Ecto neural progenitor cell (in vitro differentiated cells): Measurements from ENCODE around the gene DNAJC15.

Experiments
- DNase-seq: peaks from one replicate; pipeline ENCODE4 v3.0.0-alpha.2; 2018; ENCODE audit warnings: low spot score

The DNAJC15 gene

DNA sequence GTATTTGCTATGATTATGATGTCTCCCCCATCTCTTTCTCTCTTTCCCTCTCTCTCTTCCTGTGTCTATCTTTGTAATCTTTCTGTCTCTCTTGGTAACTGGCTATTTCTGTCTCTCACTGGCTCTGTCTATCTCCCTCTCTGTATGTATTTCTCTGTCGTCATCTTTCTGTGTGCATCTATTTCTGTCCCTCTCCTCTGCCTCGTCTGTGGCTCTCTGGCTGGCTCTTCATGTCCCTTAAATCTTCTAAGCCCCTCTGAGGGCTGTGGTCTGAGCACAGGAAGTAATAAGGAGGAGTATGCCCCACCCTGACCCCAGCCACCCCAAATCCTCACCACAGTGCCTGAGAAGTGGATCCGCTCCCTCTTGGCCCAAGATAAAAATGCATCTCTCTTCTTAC lies 104.4 kb downstream of the DNAJC15 start:
- DNase-seq: no peak

DNA sequence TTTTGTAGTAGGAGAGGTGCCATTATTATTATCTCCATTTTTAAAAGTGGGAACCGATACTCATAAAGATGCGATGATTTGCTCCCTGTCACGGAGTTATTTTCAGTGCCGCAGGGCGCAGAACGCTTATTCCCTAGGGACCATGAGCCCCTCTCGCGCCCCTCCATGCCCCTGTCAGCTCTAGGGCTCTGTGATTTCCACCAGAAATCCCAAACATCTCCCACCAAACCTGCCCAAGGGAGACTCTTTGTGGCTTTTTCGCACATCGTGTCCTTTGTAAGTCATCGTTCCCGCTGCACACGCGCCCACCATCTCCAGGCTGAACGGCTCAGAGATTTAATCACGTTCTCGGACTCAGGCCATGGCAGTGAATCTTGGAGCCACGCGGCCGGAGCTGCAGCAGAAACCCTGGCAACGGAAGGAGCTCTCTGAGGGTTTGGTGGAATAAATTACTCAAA lies 105.1 kb downstream of the DNAJC15 start:
- no peak for DNase-seq

DNA sequence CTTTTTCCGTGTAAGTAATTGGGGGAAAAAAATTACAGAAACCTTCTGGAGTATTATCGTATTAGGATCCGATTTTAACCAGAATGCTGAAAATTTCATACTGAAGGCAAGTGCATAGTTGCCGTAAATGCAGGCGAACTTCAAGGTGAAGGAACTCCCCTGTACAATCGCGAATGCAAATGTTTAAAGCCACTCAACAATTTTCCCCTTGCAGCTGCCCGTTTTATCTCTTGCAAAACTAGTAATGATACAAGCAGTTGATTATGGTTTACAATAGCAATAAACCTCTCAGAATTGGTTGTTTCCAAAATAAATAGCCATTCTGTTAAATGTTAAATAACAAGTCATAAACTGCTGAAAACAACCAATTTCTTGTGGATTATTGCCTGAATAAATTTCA lies 105.7 kb downstream of the DNAJC15 start:
- DNase-seq: no peak

DNA sequence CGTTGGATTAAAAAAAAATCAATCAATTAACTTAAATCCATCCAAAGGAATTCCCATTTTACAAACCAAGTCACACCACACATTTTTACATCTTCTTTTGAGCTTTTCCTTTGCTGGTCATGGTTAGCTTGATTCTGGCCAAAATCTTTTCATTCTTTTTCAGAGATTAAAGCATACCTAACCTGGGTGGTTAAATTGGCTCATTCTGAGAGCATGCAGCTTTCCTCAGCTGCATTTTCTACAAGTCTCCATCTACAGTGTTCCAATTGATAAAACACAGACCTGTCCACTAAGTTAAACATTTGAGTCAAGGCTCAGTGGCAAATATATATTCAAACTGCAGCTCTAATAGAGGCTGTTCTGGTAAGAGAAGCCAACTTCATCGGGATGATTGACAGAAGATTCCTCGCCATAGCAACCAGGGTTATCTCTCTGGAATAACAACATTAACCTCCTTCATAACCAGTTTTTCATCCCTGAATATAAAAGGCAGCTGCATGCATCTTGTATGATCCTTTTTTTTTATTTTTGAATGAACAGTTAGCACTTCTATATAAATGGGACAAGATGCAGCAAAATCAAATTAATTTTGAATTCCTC lies 106.2 kb downstream of the DNAJC15 start:
- DNase-seq: no peak

GRCh38 chr13:43132257-43132656 lies 108.9 kb downstream of the DNAJC15 start:
- DNase-seq: peak; percentile 56

DNA sequence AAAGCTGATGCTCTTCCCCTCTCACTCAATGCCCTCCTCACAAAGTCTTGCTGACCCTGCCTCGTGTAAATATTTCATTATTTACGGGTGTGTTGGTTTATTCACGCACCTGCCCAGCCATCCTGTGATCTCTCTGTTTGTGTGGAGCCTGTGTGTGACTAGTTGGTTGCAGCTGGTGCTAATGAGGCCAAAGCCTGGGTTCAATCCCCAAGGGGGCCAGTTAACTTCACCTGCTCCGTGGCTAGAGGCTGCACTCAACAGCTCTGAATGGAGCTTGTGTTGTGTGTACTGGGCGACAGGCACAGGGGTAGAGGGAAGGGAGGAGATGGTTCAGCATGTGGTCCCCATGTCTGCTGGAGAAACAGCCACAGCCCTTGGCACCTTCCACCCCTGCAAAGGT lies 109.5 kb downstream of the DNAJC15 start:
- DNase-seq: no peak

DNA sequence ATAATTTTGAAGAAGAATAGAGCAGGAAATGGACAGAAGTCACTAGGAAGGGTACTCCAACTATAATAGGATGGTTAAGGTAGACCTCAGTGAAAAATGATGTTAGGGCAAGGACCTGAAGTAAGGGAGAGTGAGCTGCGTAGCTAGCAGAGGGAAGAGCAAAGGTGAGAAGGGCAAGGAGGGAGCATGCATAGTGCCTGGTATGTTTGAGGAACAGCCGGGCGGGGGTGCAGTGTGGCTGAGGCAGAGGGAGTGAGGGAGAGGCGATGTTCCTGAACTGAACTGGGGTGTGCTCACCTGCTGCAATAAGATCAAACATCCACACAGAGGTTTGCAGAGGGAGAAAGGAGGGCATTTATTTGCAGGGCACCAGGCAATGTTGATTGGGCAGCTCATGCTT lies 110.4 kb downstream of the DNAJC15 start:
- DNase-seq: no peak

- DNase-seq: no peak
Observed at GRCh38 chr13:43134868-43135267, 111.5 kb downstream of the DNAJC15 start.

- no peak for DNase-seq
Observed at GRCh38 chr13:43135516-43135915, 112.1 kb downstream of the DNAJC15 start.

DNA sequence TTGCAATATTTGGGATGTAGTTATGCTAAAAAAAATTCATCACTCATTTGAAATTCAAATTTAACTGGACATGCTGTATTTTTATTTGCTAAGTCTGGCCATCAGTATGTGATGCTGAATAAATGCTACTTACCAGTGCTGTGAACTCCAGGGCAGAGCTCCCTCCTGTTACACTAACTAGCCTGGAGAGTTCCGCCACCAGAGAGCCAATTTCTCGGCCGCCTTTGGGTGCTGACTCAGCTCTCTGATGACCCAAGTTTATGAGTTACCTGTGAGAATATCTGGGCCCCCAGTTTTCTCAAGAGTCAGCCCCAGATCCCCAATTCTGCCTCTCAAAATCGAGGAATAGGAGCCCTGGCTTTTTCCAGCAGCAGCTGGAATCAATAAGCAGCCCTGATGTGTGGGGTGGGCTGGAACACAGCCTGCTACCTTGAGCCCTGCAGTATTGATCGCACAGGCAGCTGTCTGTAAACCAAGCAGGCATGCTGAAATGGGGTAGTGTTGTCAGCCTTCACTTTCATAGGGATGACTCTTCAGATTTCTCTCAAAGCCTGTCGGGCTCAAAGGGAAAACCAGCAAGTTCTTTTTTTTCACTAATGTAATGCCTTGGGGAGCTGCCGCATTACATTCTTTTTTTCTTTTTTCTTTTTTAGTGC lies 113.7 kb downstream of the DNAJC15 start:
- no peak for DNase-seq

- no peak for DNase-seq
Observed at GRCh38 chr13:43139211-43139610, 115.8 kb downstream of the DNAJC15 start.

DNA sequence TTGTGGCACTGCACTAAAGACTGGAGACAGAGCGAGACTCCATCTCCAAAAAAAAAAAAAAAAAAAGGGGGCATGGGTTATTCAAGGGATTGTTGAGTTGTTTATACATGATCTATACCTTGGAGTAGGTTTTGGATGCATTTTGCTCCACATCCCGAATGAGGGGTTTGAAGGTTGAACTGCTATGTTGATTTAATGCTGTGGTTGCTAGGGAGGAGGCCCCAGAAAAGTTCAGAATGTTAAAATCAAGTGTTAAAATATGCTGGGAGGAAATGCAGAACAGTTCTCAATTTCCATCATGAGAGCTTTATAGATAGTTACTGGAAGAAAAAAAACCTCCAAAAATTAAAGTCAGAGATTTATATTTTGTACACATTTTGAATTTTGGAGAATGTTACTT lies 116.5 kb downstream of the DNAJC15 start:
- no peak for DNase-seq

DNA sequence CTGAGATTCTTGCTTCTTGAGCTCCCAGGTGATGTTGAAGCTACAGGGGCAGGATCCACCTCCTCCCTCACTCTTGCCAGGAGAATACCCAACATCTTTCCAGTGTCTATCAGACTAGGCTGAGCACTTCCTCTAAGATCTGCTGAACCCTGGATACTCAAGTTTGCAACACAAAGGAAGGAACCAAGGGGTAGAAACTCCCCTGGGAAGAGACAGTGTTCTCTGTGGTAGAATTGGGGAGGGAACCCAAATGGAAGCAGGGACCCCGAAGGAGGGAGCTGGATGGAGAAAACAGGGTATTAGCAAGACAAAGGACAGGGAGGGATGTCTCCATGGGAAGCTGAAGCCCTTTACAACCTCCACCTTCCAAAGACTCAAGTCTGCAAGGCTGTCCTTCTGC lies 117.6 kb downstream of the DNAJC15 start:
- DNase-seq: no peak

- no peak for DNase-seq
Observed at GRCh38 chr13:43141685-43142084, 118.3 kb downstream of the DNAJC15 start.

DNA sequence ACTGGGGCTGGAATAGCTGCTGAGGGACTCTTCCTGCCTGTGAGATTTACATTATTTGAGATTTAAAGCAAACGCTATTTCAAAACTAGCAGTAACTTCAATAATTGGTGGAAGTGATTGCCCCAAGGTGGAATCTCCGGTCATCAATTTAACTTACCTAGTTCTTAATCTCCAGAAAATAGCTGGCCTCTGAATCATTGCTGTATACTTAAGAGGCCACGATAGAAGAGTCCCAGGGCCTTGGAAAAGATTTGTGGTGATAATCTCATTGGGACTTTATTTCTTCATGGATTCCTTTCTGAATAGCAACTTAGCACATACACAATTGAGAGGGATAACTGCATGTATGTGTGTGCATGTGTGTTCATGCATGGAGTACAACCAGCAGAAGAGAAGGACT lies 120.2 kb downstream of the DNAJC15 start:
- DNase-seq: no peak

- DNase-seq: no peak
Observed at GRCh38 chr13:43145534-43146196, 122.3 kb downstream of the DNAJC15 start.

GRCh38 chr13:43146400-43146799 lies 123.0 kb downstream of the DNAJC15 start:
- DNase-seq: no peak

- no peak for DNase-seq
Observed at GRCh38 chr13:43150369-43151207, 127.2 kb downstream of the DNAJC15 start.

DNA sequence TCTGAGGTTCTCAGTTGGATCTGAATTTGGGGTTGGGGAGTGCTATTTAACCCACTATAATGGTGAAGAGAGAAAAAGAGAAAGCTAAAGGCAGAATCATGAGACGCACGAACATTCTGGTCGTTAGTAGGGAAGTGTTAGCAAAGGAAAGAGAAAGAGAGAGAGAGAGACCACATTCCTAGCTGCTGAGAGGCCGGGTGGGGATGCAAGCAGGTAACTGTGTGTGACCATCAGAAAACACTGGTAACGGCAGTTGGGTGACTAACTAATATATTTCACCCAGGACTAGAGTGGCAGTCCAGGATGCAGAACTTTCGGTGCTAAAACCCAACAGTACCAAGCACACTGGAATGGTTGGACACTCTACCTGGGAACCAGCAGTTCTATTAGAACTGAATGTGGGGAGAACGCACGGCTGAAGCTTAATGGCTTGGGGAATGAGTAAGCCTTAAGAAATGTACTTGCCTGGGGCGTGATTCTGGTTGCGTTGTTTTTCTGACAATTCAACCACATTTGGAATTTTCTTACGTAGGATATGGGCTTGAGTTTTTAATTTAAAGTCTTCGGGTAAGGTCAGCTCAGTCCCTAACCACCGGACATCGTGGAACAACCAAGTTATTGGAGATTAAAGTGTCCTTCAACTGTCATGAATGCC lies 130.2 kb downstream of the DNAJC15 start:
- DNase-seq: no peak

DNA sequence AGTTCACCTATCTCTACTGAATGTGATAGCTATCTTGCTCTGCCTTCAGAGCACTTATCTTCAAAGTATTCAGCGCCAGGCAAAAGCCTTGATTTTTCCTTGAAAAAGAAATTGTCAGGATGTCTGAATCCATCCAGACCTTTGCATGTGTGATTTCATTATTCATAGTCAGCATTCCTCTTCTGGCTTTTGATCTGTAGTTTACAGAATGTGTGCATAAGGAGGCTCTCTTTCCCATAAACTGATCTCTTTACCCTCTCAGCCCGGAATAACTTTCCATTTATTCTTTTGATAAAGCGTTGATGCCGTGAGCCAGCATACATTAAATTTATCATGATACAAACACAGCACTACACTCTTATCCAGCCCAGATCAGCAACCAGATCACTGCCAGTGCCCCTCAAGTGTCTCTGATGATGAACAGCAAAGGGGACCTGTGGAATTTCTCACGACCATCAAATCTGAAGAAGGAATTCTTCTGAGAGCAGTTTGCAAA lies 130.8 kb downstream of the DNAJC15 start:
- no peak for DNase-seq

DNA sequence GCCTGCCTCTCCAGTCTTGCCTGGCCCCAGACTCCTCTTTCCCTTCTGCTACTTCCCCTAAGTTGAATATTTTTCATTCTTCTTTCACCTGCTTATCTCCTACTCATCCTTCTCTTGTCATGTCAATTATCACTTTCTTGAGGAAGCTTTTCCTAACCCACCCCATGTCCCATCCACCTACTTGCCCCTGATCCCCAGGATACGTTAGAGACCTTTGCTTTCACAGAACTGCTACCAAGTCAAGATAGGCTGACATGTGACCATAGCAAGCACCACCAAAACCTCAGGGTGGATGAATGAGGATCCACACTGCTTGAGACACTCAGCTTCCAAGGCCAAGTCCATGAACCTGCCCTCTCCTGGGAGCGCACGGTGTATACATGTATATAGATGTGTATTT lies 131.5 kb downstream of the DNAJC15 start:
- DNase-seq: no peak

DNA sequence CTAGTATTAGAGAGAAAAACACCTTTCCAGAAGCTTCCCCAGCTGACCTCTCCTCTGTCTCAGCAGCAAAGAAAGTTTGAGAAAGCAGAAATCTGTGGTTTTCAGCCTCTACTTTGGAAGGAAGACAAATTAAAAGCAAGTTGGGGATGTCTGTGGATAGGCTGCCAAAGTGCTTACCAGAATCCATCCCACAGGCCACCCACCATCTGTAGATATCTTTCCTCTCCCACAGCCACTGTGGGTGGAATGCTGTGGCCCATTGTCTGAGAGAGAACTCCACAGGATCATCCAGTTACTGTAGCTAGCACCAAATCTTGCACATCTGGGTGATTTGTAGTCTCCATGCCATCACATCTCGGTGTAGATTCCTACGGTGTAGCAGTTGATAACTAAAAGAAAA lies 133.5 kb downstream of the DNAJC15 start:
- no peak for DNase-seq
